Panc1 (cell line): ENCODE measurements around the gene ARFRP1. TPM values are rescaled to one million over a fixed set of nuclear protein-coding genes. Genes with fewer than 3 reads are reported as not detected.

ENCODE experiments used
- ATAC-seq: fragments of 200-7000 bp; cut with Tn5 transposase; 2 replicates; pipeline ENCODE4 v1.9.1; 2020; ENCODE audit warnings: mild to moderate bottlenecking, moderate library complexity
- BruUV-seq: library from RNA; stranded (reverse); fragments of 400-500 nt; replicated peaks from 2 replicates; lab custom pipeline; 2021; lab: Mats Ljungman, UMichigan
- CTCF ChIA-PET: fragments of 300-600 bp; sonication (Branson Sonifier 250); formaldehyde crosslinking; loops from one replicate; lab custom pipeline; 2022; ENCODE audit warnings: antibody characterized with exemption; lab: Charles Lee
- POLR2A ChIA-PET: fragments of 300-600 bp; sonication (Branson Sonifier 250); formaldehyde crosslinking; loops from one replicate; lab custom pipeline; 2022; ENCODE audit warnings: antibody characterized with exemption; lab: Charles Lee
- DNase-seq: peaks from one replicate; pipeline ENCODE4 v3.0.0-alpha.2; 2010; ENCODE audit warnings: low read depth, low spot score
- H3K27ac ChIP-seq: 2 replicates; pipeline ENCODE4 v1.5.1; 2011; ENCODE audit warnings: mild to moderate bottlenecking, low read length, inconsistent platforms
- H3K27me3 ChIP-seq: fragments of 200-500 bp; sonication (Bioruptor generic); 2 replicates; pipeline ENCODE4 v1.6.0; 2014; ENCODE audit warnings: low read length, inconsistent platforms; ENCODE audit not compliant: control insufficient read depth, insufficient read depth
- H3K36me3 ChIP-seq: fragments of 200-500 bp; sonication (Bioruptor generic); 2 replicates; pipeline ENCODE4 v1.5.1; 2014; ENCODE audit warnings: inconsistent platforms, mild to moderate bottlenecking, low read length, moderate library complexity; ENCODE audit not compliant: control insufficient read depth, insufficient read depth
- H3K4me1 ChIP-seq: 2 replicates; pipeline ENCODE4 v1.5.1; 2011; ENCODE audit warnings: inconsistent platforms, mild to moderate bottlenecking, low read length, moderate library complexity; ENCODE audit not compliant: control insufficient read depth, insufficient read depth
- H3K4me3 ChIP-seq, 2 experiments: 2 replicates each; pipeline ENCODE4 v1.5.1; 2011 to 2012; ENCODE audit warnings: low read depth in 2 of 2, low read length in 2 of 2, mild to moderate bottlenecking in 2 of 2, inconsistent platforms in 1 of 2, moderate library complexity in 1 of 2
- H3K9me3 ChIP-seq: fragments of 200-500 bp; sonication (Bioruptor generic); 2 replicates; pipeline ENCODE4 v1.5.1; 2014; ENCODE audit warnings: low read depth, mild to moderate bottlenecking, inconsistent platforms, low read length, moderate library complexity; ENCODE audit not compliant: control insufficient read depth, insufficient read depth
- CTCF ChIP-seq: fragments of 450-650 bp; IDR thresholded peaks from 2 replicates; pipeline ENCODE4 v1.5.1; 2017; ENCODE audit warnings: mild to moderate bottlenecking
- POLR2AphosphoS5 ChIP-seq: IDR thresholded peaks from 2 replicates; pipeline ENCODE4 v1.6.1; 2012; ENCODE audit warnings: mild to moderate bottlenecking, low read depth, low read length, moderate library complexity
- TCF7L2 ChIP-seq: IDR thresholded peaks from 2 replicates; pipeline ENCODE4 v1.6.1; 2011; ENCODE audit warnings: mild to moderate bottlenecking, low read depth, low read length, inconsistent platforms
- in situ Hi-C: cut with HindIII; loops from 2 replicates; pipeline ENCODE4 v1.10.0; 2016; ENCODE audit warnings: low sequenced_read_pairs, low pct_unique_long_range_greater_than_20kb
- intact Hi-C: fragments of 100-400 bp; cut with micrococcal nuclease; formaldehyde crosslinking; loops from one replicate; pipeline ENCODE4 v1.10.0; 2022; ENCODE audit not compliant: unreplicated experiment
- total RNA-seq: library from RNA; stranded (reverse); gene quantifications from one replicate; pipeline ENCODE4 v1.2.1, GENCODE V29; 2021; ENCODE audit not compliant: unreplicated experiment
- TF ChIP-seq, protein P1 (sequence below), 2 experiments: IDR thresholded peaks; 2 replicates each; pipeline ENCODE4 v1.6.1; 2011 to 2012; ENCODE audit warnings: low read depth in 2 of 2, control low read depth in 1 of 2, low read length in 1 of 2, mild to moderate bottlenecking in 1 of 2, moderate library complexity in 1 of 2; ENCODE audit not compliant: insufficient read depth in 1 of 2

The ARFRP1 gene
- total RNA-seq, 1 experiment from 2014 or later = 57.9 TPM

GRCh38 chr20:63667858-63668257 is 39.9 kb downstream of the ARFRP1 start:
- no peak overlapping the region for H3K4me3 ChIP-seq
- in situ Hi-C loops (no loop called here), intact Hi-C loops (no loop called here)
- no peak overlapping the region for H3K27ac ChIP-seq
- TF ChIP-seq POLR2AphosphoS5 (no peak), CTCF (no peak)
- TF ChIP-seq, protein P1, sequence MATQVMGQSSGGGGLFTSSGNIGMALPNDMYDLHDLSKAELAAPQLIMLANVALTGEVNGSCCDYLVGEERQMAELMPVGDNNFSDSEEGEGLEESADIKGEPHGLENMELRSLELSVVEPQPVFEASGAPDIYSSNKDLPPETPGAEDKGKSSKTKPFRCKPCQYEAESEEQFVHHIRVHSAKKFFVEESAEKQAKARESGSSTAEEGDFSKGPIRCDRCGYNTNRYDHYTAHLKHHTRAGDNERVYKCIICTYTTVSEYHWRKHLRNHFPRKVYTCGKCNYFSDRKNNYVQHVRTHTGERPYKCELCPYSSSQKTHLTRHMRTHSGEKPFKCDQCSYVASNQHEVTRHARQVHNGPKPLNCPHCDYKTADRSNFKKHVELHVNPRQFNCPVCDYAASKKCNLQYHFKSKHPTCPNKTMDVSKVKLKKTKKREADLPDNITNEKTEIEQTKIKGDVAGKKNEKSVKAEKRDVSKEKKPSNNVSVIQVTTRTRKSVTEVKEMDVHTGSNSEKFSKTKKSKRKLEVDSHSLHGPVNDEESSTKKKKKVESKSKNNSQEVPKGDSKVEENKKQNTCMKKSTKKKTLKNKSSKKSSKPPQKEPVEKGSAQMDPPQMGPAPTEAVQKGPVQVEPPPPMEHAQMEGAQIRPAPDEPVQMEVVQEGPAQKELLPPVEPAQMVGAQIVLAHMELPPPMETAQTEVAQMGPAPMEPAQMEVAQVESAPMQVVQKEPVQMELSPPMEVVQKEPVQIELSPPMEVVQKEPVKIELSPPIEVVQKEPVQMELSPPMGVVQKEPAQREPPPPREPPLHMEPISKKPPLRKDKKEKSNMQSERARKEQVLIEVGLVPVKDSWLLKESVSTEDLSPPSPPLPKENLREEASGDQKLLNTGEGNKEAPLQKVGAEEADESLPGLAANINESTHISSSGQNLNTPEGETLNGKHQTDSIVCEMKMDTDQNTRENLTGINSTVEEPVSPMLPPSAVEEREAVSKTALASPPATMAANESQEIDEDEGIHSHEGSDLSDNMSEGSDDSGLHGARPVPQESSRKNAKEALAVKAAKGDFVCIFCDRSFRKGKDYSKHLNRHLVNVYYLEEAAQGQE (IDR thresholded peaks at IDR 0.05; ENCODE audit: insufficient read depth in 1 of 2, low read depth in 2 of 2, low read length in 1 of 2) = no peak
- POLR2A ChIA-PET = no interaction called here
- H3K27me3 ChIP-seq = no peaks in the 10 kb centered on the region
- ATAC-seq (no peak), DNase-seq (no peak)
- CTCF ChIA-PET = no interaction called here
- no peaks in the 10 kb centered on the region for H3K9me3 ChIP-seq
- no peaks in the 10 kb centered on the region for H3K4me1 ChIP-seq
- no peaks in the 10 kb centered on the region for H3K36me3 ChIP-seq
- no TSS peak for BruUV-seq

- POLR2A ChIA-PET = no interaction called here
These were observed 42.1 kb downstream of the ARFRP1 start for GRCh38 chr20:63665708-63666107.

More at GRCh38 chr20:63665708-63666107, 42.1 kb downstream of the ARFRP1 start:
- Histone ChIP-seq H3K9me3 (no peaks in the 10 kb centered on the region), H3K4me3 (no peak overlapping the region), H3K36me3 (no peaks in the 10 kb centered on the region), H3K4me1 (no peaks in the 10 kb centered on the region), H3K27ac (no peak overlapping the region), H3K27me3 (no peaks in the 10 kb centered on the region)
- in situ Hi-C loops = no loop called here
- BruUV-seq = no TSS peak
- ATAC-seq (no peak), DNase-seq (no peak)
- TF ChIP-seq POLR2AphosphoS5 = no peak
- TF ChIP-seq, protein P1 (IDR thresholded peaks at IDR 0.05; ENCODE audit: insufficient read depth in 1 of 2, low read depth in 2 of 2, low read length in 1 of 2) = no peak
- no peak for TF ChIP-seq CTCF
- no peak for TF ChIP-seq TCF7L2
- intact Hi-C loops = no loop called here
- CTCF ChIA-PET = interaction anchor here (0.6 kb wide), 1 partner anchor 17 kb away, joined by 3 read pairs; no protein-coding TSS in a partner anchor
